IPS DF 6.9 (cell line): ENCODE results near the gene GNAI1.

ENCODE experiments used
- DNase-seq: peaks from one replicate; pipeline ENCODE4 v3.0.0-alpha.2; 2013; ENCODE audit warnings: low read depth, low spot score
- H3K27ac ChIP-seq: one replicate; pipeline ENCODE4 v1.5.1; 2013; ENCODE audit warnings: low read length, control low read depth
- H3K27me3 ChIP-seq: 2 replicates; pipeline ENCODE4 v1.6.1; 2013; ENCODE audit warnings: mild to moderate bottlenecking, low read length; ENCODE audit not compliant: control insufficient read depth, insufficient read depth
- H3K36me3 ChIP-seq: 2 replicates; pipeline ENCODE4 v1.6.1; 2013; ENCODE audit warnings: low read length; ENCODE audit not compliant: control insufficient read depth, insufficient read depth
- H3K4me1 ChIP-seq: 2 replicates; pipeline ENCODE4 v1.6.1; 2013; ENCODE audit warnings: low read length; ENCODE audit not compliant: control insufficient read depth, insufficient read depth
- H3K4me3 ChIP-seq: 2 replicates; pipeline ENCODE4 v1.5.1; 2013; ENCODE audit warnings: mild to moderate bottlenecking, low read length
- H3K9me3 ChIP-seq: 2 replicates; pipeline ENCODE4 v1.6.1; 2013; ENCODE audit warnings: low read length, inconsistent platforms; ENCODE audit not compliant: control insufficient read depth, insufficient read depth
- WGBS: extraction: QIAGEN DNeasy Blood & Tissue Kit; methylation state at CpG from one replicate; pipeline ENCODE4 v1.1.7; 2013; ENCODE audit warnings: mixed read lengths, missing lambda C conversion rate; ENCODE audit not compliant: insufficient read length, insufficient coverage; 5-methylcytosine and 5-hydroxymethylcytosine counted together

Gene GNAI1

DNA sequence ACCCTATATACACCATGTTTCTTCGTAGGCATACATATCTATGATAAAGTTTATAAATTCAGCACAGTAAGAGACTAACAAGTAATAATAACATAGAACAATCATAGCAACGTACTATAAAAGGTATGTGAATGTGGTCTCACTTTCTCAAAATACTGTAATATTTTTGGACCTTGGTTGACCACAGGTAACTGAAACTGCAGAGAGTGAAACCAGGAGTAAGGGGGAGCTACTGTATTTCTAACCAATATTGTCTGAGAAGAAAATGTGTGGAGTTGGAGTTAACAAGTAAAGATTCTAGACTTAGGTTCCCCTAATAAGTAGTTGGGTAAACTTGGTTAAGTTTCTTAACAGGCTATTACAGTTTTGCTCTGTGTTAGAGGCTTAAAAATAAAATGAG, 72.1 kb downstream of the GNAI1 start:
- DNase-seq, result no peak
- Histone ChIP-seq H3K4me3 (no peak overlapping the region), H3K9me3 (no peaks in the 10 kb centered on the region), H3K27me3 (no peaks in the 10 kb centered on the region), H3K36me3 (no peaks in the 10 kb centered on the region; the same call in 1 of the 2 replicates), H3K27ac (no peak overlapping the region), H3K4me1 (no peaks in the 10 kb centered on the region)
- no CpG with 5 or more reads among the region's 2 CpGs for WGBS

GRCh38 chr7:80207501-80207900, 72.9 kb downstream of the GNAI1 start:
- Histone ChIP-seq H3K27me3 (no peaks in the 10 kb centered on the region), H3K9me3 (no peaks in the 10 kb centered on the region), H3K27ac (no peak overlapping the region), H3K4me3 (no peak overlapping the region), H3K36me3 (no peaks in the 10 kb centered on the region; the same call in 1 of the 2 replicates), H3K4me1 (no peaks in the 10 kb centered on the region)
- DNase-seq, result no peak
- no CpG with 5 or more reads among the region's 2 CpGs for WGBS

DNA sequence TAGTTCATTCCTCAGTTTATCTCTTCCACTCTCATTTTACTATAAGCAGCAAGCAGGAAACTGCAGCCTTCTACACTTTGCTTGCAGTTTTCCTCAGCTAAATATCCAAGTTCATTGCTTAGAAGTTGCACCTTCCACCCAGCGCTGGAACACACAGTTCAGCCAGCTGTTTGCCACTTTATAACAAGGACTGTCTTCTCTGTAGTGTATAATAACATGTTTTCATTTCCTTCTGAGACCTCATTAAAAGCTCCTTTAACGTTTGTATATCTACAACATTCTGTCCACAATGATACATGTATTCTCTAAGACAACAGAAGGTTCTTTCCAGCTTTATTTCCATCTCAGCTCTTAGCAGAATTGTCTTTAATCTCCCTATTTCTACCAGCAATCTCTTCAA, 74.1 kb downstream of the GNAI1 start:
- Histone ChIP-seq H3K4me3 (no peak overlapping the region), H3K4me1 (no peaks in the 10 kb centered on the region), H3K27ac (no peak overlapping the region), H3K9me3 (no peaks in the 10 kb centered on the region), H3K36me3 (no peaks in the 10 kb centered on the region; the same call in 1 of the 2 replicates), H3K27me3 (no peaks in the 10 kb centered on the region)
- DNase-seq, result no peak
- no CpG with 5 or more reads among the region's 2 CpGs for WGBS

DNA sequence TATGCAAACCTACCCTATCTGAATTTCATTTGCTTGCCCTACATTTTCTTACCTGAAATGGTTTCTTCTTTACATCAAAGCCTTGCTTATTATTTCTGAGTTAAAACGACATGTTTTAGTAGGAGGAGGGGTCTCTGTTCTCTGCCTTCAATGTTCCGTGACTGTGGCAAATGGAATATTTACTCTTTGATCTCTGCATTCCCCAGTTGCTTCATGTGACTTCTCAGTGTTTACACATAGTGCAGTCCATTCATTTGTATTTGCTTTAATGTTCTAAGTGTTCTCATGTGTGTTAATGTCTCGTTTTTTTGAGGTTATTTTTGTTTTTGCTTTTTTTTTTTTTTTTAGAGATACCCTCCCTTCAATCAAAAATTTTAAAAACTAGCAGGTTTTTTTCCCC, 75.8 kb downstream of the GNAI1 start:
- no peaks in the 10 kb centered on the region; the same call in 1 of the 2 replicates for H3K36me3 ChIP-seq
- no peaks in the 10 kb centered on the region for H3K27me3 ChIP-seq
- no peak overlapping the region for H3K27ac ChIP-seq
- no peak overlapping the region for H3K4me3 ChIP-seq
- H3K9me3 ChIP-seq, result no peaks in the 10 kb centered on the region
- no peak for DNase-seq
- WGBS, result no CpG with 5 or more reads among the region's 3 CpGs
- no peaks in the 10 kb centered on the region for H3K4me1 ChIP-seq

GRCh38 chr7:80213814-80214213, 79.2 kb downstream of the GNAI1 start:
- no CpG with 5 or more reads among the region's 4 CpGs for WGBS
- Histone ChIP-seq H3K9me3 (no peaks in the 10 kb centered on the region), H3K27ac (no peak overlapping the region), H3K36me3 (peaks cover 4% of the 10 kb centered on the region; the same call in 1 of the 2 replicates), H3K27me3 (no peaks in the 10 kb centered on the region), H3K4me3 (no peak overlapping the region), H3K4me1 (no peaks in the 10 kb centered on the region)
- no peak for DNase-seq

GRCh38 chr7:80215734-80216133, 81.1 kb downstream of the GNAI1 start:
- no peak for DNase-seq
- no peak overlapping the region for H3K27ac ChIP-seq
- H3K27me3 ChIP-seq, result no peaks in the 10 kb centered on the region
- H3K9me3 ChIP-seq, result no peaks in the 10 kb centered on the region
- no CpG with 5 or more reads among the region's 3 CpGs for WGBS
- H3K4me1 ChIP-seq, result no peaks in the 10 kb centered on the region
- H3K36me3 ChIP-seq, result peaks cover 4% of the 10 kb centered on the region; the same call in 1 of the 2 replicates
- H3K4me3 ChIP-seq, result no peak overlapping the region

GRCh38 chr7:80216996-80217842, 82.6 kb downstream of the GNAI1 start:
- WGBS, result 100% methylated on average over 1 of the region's 2 CpGs
- no peaks in the 10 kb centered on the region for H3K4me1 ChIP-seq
- H3K36me3 ChIP-seq, result peaks cover 4% of the 10 kb centered on the region; the same call in 1 of the 2 replicates
- no peaks in the 10 kb centered on the region for H3K27me3 ChIP-seq
- no peak overlapping the region for H3K4me3 ChIP-seq
- no peaks in the 10 kb centered on the region for H3K9me3 ChIP-seq
- no peak for DNase-seq
- H3K27ac ChIP-seq, result no peak overlapping the region

GRCh38 chr7:80218723-80219122, 84.1 kb downstream of the GNAI1 start:
- Histone ChIP-seq H3K4me3 (no peak overlapping the region), H3K27ac (no peak overlapping the region), H3K36me3 (peaks cover 4% of the 10 kb centered on the region; the same call in 1 of the 2 replicates), H3K27me3 (no peaks in the 10 kb centered on the region), H3K9me3 (no peaks in the 10 kb centered on the region), H3K4me1 (no peaks in the 10 kb centered on the region)
- WGBS, result no CpG with 5 or more reads among the region's 3 CpGs
- DNase-seq, result no peak

GRCh38 chr7:80220022-80220634, 85.5 kb downstream of the GNAI1 start:
- no peaks in the 10 kb centered on the region for H3K27me3 ChIP-seq
- no peaks in the 10 kb centered on the region for H3K9me3 ChIP-seq
- DNase-seq, result no peak
- H3K27ac ChIP-seq, result no peak overlapping the region
- no CpG with 5 or more reads among the region's 6 CpGs for WGBS
- no peaks in the 10 kb centered on the region for H3K4me1 ChIP-seq
- H3K4me3 ChIP-seq, result no peak overlapping the region
- H3K36me3 ChIP-seq, result peaks cover 4% of the 10 kb centered on the region; the same call in 1 of the 2 replicates

- Histone ChIP-seq H3K4me1 (no peaks in the 10 kb centered on the region), H3K27ac (no peak overlapping the region), H3K9me3 (no peaks in the 10 kb centered on the region), H3K4me3 (no peak overlapping the region), H3K36me3 (no peaks in the 10 kb centered on the region), H3K27me3 (no peaks in the 10 kb centered on the region)
- no peak for DNase-seq
- WGBS, result no CpG with 5 or more reads among the region's 1 CpG
Measured at GRCh38 chr7:80224415-80224814, 89.8 kb downstream of the GNAI1 start.
